ENCODE measurements around the gene FTSJ1. TPM values are rescaled to one million over a fixed set of nuclear protein-coding genes. Genes with fewer than 3 reads are reported as not detected.

FTSJ1 gene
- total RNA-seq, 1 donor from 2014 or later: 40.4 TPM

GRCh38 chrX:48470110-48470832, 5.7 kb upstream of the FTSJ1 start, which contains the start of gene SLC38A5:
TSS of gene SLC38A5 (minus strand) at chrX:48470260. CDS start at chrX:48467924, 2,336 bp downstream.
- DNase-seq (ENCODE audit: low spot score): no peak

GRCh38 chrX:48470833-48471118, 5.2 kb upstream of the FTSJ1 start:
- no peak for DNase-seq (ENCODE audit: low spot score)

GRCh38 chrX:48471504-48471903, 4.5 kb upstream of the FTSJ1 start:
- no peak for DNase-seq (ENCODE audit: low spot score)

GRCh38 chrX:48472225-48472624, 3.8 kb upstream of the FTSJ1 start:
- no peak for DNase-seq (ENCODE audit: low spot score)

- DNase-seq (ENCODE audit: low spot score): no peak
These were observed 2.9 kb upstream of the FTSJ1 start for GRCh38 chrX:48472851-48473703.

GRCh38 chrX:48473704-48473990, 2.4 kb upstream of the FTSJ1 start:
- DNase-seq (ENCODE audit: low spot score): no peak

- no peak for DNase-seq (ENCODE audit: low spot score)
These were observed 1.9 kb upstream of the FTSJ1 start for GRCh38 chrX:48474127-48474526.

GRCh38 chrX:48474581-48474980, 1.4 kb upstream of the FTSJ1 start:
- DNase-seq (ENCODE audit: low spot score): no peak

- DNase-seq (ENCODE audit: low spot score): no peak
These were observed 703 bp upstream of the FTSJ1 start for GRCh38 chrX:48475296-48475695.

- no peak for DNase-seq (ENCODE audit: low spot score)
These were observed 920 bp downstream of the FTSJ1 start for GRCh38 chrX:48476919-48477318.

GRCh38 chrX:48477960-48478755, 2.2 kb downstream of the FTSJ1 start:
- no peak for DNase-seq (ENCODE audit: low spot score)

GRCh38 chrX:48478806-48479205, 2.8 kb downstream of the FTSJ1 start:
- DNase-seq (ENCODE audit: low spot score): no peak

- no peak for DNase-seq (ENCODE audit: low spot score)
These were observed 4.1 kb downstream of the FTSJ1 start for GRCh38 chrX:48480142-48480541.

- DNase-seq (ENCODE audit: low spot score): no peak
These were observed 4.6 kb downstream of the FTSJ1 start for GRCh38 chrX:48480583-48480982.

- DNase-seq (ENCODE audit: low spot score): no peak
These were observed 6.5 kb downstream of the FTSJ1 start for GRCh38 chrX:48482526-48482925.

GRCh38 chrX:48487362-48487798, 11.4 kb downstream of the FTSJ1 start:
- no peak for DNase-seq (ENCODE audit: low spot score)

GRCh38 chrX:48488034-48488433, 12.0 kb downstream of the FTSJ1 start:
- DNase-seq (ENCODE audit: low spot score): no peak

- DNase-seq (ENCODE audit: low spot score): no peak
These were observed 13.3 kb downstream of the FTSJ1 start for GRCh38 chrX:48489296-48489695.

- DNase-seq (ENCODE audit: low spot score): no peak
These were observed 13.9 kb downstream of the FTSJ1 start for GRCh38 chrX:48489892-48490291.

- no peak for DNase-seq (ENCODE audit: low spot score)
These were observed 14.7 kb downstream of the FTSJ1 start for GRCh38 chrX:48490661-48491060.

- no peak for DNase-seq (ENCODE audit: low spot score)
These were observed 15.8 kb downstream of the FTSJ1 start for GRCh38 chrX:48491809-48492208.

GRCh38 chrX:48492293-48492910, 16.4 kb downstream of the FTSJ1 start:
- DNase-seq (ENCODE audit: low spot score): no peak
